Superior temporal gyrus (tissue), 1 donor: ENCODE results near the gene ACOX2.

Experiments
- DNase-seq: peaks from one replicate; pipeline ENCODE4 v3.0.0-alpha.2; 2016; ENCODE audit errors: extremely low spot score

The ACOX2 gene

DNA sequence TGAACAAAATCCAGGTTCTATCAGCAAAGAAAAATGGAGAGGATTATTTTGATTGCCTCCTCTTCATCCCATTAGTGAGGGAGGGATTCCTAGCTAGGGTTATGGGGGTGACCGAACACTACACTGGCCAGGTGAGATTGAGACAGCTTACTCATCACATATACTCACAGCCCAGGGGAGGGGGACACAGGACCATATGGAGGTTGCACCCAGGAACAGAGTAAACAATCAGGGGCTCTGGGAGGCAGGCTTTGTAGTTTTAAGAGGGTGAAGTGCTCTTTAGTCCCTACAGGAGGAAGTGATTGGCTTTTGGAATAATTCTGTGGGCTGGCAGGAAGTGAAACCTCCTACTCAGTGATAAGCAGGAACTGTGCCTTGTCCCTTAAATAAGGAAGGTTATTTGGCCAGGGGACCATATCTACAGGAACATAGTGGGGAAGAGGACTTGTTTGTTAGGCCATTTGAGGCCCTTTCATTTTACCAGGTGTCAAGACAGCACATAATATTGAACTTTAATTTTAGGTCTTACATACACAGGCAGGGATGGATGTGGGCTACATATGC lies 62.6 kb downstream of the ACOX2 start:
- no peak for DNase-seq

DNA sequence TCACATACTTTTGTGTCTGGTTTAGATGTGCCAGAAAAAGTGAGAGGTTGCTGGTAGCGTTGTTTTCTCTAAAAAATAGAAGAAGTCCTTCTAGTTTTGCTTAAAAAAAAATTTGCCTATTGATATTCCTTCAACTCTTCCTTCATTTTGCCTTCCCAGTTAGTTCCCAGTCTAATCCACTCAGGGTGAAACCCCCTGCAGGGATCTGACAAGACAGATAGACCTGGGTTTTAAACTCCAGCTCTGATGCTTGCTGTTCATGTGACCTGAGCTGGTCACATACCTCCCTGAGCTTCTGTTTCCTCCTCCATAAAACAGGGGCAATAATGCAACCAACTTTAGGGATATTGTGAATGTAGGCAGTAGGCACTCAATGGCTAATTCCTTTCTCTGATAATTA lies 63.7 kb downstream of the ACOX2 start:
- DNase-seq = peak; percentile 14

DNA sequence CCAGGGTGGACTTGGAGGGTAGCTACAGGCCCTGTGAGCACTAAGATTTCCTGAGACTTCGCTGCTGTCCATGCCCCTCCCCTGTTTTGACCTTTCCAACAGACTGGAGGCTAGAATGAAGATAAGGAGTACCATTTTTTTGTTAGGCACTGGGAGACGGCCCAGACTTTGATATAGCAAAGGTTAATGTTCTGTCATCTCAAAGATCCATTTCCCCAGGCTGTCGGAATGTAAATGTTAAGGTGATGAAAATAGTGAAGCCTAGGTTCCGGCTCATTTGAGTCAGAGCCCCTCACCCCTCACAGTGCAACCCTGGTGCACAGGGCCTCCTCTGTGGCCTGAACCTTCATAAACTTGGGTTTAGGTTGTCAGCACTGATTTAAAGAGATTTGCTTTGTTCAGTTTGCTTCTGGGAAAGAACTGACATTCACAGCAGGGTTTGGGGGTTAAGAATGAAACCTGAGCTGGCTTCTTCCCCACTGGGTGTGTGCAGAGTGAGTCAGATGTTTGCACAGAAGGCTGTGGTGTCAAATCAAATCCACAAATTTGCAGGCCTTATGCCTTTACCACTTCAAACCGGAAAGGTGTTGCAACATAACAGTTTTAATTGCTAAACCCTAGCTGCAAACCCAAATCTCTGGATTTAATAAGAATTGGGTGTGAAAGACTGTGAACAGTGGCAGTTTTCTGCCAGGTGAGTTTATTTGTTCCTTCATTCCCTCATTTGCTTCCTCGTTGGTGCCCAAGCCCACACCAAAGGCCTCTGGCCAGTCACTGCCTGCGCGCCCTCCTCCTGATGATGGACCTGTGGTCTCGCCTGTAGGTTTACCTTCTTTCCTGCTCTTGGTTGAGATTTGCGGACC lies 65.7 kb downstream of the ACOX2 start:
- DNase-seq = peak; percentile 19

DNA sequence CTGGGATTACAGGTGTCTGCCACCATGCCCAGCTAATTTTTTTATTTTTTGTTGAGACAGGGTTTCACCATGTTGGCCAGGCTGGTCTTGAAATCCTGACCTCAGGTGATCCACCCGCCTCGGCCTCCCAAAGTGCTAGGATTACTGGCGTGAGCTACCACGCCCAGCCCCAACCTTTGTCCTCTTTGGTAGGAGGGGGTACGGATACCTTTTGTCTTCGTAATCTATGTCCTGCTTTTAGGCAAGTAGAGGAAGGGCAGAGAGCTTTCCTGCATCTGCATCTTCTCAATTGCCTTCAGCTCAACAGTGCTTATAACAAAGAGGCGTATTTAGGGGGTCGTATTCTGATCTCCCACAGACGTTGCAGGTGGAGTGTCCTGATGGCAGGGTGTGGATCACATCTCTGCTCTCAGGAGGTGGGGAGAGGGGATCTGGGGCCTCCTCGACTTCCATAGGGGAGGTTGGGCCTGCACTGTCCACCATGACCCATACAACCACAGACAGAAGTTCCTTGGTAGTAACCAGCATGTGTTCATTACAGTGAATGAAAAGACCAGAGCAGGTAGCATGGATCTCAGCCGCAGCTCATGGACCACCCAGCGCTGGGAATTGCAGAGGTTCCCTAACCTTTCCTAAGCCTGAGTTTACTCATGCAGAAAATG lies 66.5 kb downstream of the ACOX2 start:
- no peak for DNase-seq

DNA sequence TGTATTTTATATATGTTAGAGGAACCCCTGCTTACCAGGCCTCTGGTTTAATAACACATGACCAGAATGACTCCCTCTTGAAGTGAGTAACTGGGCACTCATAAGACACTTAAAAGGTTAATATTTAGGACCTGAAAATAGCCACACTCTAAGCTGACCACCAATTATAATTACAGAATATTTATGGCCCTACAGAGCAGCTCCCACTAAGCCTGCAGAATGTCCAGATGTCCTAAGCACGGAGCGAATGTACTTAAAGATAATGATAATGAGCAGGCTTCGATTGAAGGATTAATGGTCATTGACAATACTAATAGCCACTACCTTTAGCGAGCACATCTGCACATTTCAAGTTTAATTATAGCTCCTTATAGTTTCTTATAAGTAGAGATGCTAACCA lies 67.9 kb downstream of the ACOX2 start:
- DNase-seq = no peak

DNA sequence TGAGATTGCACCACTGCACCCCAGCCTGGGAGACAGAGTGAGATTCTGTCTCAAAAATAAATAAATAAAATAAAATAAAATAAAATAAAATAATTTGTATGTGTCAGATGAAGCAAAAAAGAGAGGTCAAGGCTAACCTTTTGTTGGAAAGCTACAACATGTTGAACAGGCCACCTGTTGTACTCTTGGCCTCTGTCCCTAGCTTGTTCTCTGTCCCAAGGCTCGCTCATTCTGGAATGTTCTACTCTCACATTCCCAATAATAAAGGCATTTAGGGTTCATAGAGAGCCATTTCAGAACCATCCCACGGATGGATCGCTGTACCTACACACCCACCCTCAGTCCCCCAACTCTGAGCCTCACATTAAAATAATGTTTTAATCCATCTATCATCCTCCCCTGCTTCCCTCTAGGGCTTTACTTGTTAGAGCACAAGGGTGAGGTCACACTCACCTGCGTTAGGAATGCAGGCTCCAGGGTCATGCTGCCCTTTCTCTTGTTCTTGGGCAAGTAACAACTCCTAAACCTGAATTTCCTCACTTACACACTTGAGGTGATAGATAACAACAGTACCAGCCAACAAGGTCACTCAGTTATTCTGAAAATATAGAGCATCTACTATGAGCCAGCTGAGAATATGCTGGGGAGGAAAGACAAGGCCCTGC lies 70.0 kb downstream of the ACOX2 start:
- no peak for DNase-seq

DNA sequence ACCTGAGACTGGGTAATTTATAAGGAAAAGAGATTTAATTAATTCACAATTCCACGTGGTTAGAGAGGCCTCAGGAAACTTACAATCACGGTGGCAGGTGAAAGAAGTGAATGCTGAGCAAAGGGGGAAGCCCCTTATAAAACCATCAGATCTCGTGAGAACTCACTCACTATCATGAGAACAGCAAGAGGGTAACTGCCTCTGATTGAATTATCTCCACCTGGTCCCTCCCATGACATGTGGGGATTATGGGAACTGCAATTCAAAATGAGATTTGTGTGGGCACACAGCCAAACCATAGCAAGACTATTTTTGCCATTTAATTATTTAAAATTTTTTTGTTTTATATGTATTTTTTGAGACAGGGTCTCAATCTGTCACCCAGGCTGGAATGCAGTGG lies 72.1 kb downstream of the ACOX2 start:
- no peak for DNase-seq

DNA sequence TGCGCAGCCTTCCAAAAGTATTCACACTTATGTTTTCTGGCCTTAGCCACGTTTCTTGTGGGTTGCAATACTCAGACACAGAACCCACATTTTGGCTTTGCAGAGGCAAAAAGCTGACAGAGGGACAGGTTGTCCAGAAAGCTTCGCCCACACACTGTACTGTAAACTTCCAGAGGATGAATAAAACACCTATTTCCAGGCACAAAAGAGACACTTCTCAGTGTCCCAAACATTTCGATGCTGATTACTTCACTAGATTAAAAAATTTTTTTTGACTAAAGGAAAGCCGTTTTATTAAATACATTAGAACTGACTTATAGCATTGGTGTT lies 73.1 kb downstream of the ACOX2 start:
- peak; percentile 84 for DNase-seq

DNA sequence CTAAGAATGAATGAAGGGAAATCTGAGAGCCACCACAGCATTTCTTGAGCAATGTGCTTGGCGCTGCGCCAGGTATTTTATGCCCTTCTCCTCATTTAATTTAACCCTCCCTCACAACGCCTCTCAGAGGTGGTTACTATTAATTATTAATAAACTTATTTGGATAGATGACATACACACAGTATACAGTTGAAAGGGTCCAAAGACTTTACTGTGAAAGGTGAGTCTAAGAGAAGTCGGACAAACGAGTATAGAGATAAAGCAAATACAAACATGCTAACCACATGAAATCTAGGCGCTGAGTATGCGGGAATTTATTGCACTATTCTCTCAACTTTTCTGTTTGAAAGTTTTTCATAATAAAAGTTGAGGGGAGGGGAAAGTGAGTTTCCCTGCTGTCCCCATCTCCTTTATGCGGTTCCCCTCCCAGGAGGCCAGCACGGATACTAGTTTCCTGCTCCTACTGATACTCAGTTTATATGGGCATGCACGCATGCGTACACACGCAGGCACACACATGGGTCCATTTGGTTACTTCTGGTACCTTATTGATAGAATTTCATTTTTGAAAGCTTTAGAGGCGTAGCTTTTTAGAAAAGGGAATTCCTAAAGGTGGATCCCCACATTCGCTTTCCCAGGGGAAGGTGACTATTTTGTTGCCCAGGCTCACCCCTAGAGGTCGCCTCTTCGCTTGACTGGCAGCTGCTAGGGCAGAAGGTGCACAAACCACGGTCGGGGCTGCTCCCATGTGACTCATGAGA lies 73.6 kb downstream of the ACOX2 start:
- no peak for DNase-seq

DNA sequence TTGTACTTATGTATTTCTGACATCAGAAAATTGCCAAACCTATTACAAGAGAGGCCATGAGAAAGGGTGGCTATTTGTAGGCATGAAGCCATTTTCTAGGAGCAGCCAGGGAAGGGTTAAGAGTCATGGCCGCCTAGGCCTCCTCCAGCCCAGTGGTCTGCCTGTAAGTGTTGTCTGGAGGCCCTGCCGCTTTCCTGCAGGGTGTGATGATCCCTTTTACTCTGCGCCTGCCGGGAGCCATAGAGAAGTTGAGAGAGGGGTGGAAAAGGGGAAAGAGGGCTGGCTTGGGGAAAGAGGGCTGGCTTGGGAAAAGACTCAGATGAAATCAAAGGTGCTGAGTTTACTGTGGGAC lies 74.2 kb downstream of the ACOX2 start:
- no peak for DNase-seq

DNA sequence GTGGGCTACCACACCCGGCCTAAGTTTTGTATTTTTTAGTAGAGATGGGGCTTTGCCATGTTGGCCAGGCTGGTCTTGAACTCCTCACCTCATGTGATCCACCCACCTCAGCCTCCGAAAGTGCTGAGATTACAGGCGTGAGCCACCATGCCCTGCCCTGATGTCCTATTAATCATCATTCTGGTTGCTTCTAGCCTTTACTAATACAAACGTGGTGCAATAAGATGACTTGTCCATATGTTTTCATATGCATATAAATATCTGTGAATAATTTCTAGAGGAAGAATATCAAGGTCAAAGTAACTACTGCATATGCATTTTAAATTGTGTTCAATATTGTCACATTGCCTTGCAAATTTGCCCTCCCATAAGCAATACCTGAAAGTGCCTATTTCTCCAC lies 77.8 kb downstream of the ACOX2 start:
- DNase-seq = no peak
